Measurements from ENCODE around the gene ANO10. TPM values are rescaled to one million over a fixed set of nuclear protein-coding genes. Genes with fewer than 3 reads are reported as not detected.

Gene ANO10
- total RNA-seq, 4 donors from 2014 or later, result 28.2 to 36.9 (median 31.6) TPM

- no peaks in the 10 kb centered on the region for H3K4me1 ChIP-seq
- TF ChIP-seq CTCF (IDR thresholded peaks at IDR 0.05) (no peak), POLR2A (IDR thresholded peaks at IDR 0.05) (no peak), POLR2AphosphoS5 (IDR thresholded peaks at IDR 0.05) (no peak), EP300 (IDR thresholded peaks at IDR 0.05) (no peak)
- no peaks in the 10 kb centered on the region for H3K36me3 ChIP-seq
- H3K27me3 ChIP-seq, result no peaks in the 10 kb centered on the region
- no peaks in the 10 kb centered on the region for H3K9me3 ChIP-seq
- H3K27ac ChIP-seq, result no peak overlapping the region
- H3K4me3 ChIP-seq, result no peak overlapping the region
- no peak for DNase-seq (ENCODE audit: low spot score in 2 of 2)
- WGBS, result 92% methylated on average over 1 of the region's 1 CpG
These were observed 173.7 kb downstream of the ANO10 start for GRCh38 chr3:43448098-43448497.

- TF ChIP-seq POLR2AphosphoS5 (IDR thresholded peaks at IDR 0.05), result no peak
- no peak for TF ChIP-seq CTCF (IDR thresholded peaks at IDR 0.05)
- TF ChIP-seq POLR2A (IDR thresholded peaks at IDR 0.05), result no peak
- no peak for TF ChIP-seq EP300 (IDR thresholded peaks at IDR 0.05)
- H3K4me3 ChIP-seq, result no peak overlapping the region
These were observed 176.0 kb downstream of the ANO10 start for GRCh38 chr3:43445820-43446219.

DNA sequence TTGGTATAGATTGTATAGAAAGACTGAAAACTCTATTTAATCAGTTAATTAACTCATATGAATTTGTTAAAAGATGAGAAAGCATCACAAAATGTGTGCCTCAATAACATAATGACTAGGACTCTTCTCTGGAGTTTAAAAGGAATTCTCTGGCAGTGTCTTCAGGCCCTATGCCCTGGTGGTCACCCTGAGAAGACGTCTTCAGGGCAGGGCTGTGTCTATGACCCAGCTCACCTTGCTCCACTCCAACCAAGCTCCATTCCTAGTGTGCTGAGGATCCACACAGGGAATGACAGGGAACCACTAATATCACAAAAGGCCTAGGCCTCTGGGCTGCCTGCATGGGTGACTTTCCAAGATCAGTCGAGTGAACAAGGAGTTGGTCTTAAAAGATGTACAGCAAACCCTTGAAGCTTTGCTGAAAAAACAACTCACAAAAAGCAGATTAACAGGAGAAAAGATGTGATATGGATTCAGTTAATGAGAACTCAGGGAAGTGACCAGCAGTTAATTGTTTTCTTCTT lies 178.9 kb downstream of the ANO10 start:
- Histone ChIP-seq H3K4me1 (no peaks in the 10 kb centered on the region), H3K36me3 (no peaks in the 10 kb centered on the region), H3K27me3 (no peaks in the 10 kb centered on the region), H3K4me3 (no peak overlapping the region), H3K9me3 (no peaks in the 10 kb centered on the region), H3K27ac (no peak overlapping the region)
- whole genome bisulfite sequencing, result 97% methylated on average over 2 of the region's 2 CpGs
- DNase-seq (ENCODE audit: low spot score in 2 of 2), result no peak
- TF ChIP-seq CTCF (IDR thresholded peaks at IDR 0.05) (no peak), POLR2A (IDR thresholded peaks at IDR 0.05) (no peak), POLR2AphosphoS5 (IDR thresholded peaks at IDR 0.05) (no peak), EP300 (IDR thresholded peaks at IDR 0.05) (no peak)

More at GRCh38 chr3:43445820-43446219, 176.0 kb downstream of the ANO10 start:
- Histone ChIP-seq H3K36me3 (no peaks in the 10 kb centered on the region), H3K4me1 (no peaks in the 10 kb centered on the region), H3K27me3 (no peaks in the 10 kb centered on the region), H3K9me3 (no peaks in the 10 kb centered on the region), H3K27ac (no peak overlapping the region)
- 75% methylated on average over 4 of the region's 4 CpGs for WGBS
- DNase-seq (ENCODE audit: low spot score in 2 of 2), result no peak

DNA sequence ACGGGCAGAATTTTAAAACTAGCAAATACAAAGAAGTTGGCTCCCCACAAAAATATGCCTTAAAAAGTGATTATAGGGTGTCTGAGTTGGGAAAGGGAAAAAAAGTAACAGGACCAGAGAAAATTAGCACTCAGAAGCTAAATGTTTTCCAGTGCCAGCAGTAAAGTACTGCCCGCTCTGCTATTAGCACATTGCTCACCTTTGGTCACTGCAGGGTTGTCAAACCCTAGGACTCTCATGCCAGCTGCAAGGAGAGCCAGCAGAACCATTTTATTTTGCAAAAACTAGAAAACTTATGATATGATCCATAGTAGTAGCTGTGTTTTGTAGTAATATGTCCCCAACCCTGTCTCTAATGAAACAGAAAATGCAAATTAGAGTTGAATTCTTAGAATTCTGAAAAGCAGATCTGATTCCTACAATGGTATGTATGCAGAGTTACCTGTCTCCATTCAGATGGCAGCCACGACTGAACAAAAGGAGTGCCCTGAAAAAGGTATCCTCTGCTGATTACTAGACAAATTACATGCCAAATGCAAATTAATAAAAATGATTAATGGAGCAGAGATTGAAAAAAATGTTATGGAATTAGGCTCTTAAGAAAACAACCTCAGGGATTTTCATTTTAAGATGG lies 185.2 kb downstream of the ANO10 start:
- no peaks in the 10 kb centered on the region for H3K9me3 ChIP-seq
- DNase-seq (ENCODE audit: low spot score in 2 of 2), result no peak
- H3K27me3 ChIP-seq, result no peaks in the 10 kb centered on the region
- H3K27ac ChIP-seq, result no peak overlapping the region
- no peaks in the 10 kb centered on the region for H3K36me3 ChIP-seq
- TF ChIP-seq EP300 (IDR thresholded peaks at IDR 0.05), result no peak
- no peak for TF ChIP-seq POLR2AphosphoS5 (IDR thresholded peaks at IDR 0.05)
- no peak for TF ChIP-seq POLR2A (IDR thresholded peaks at IDR 0.05)
- no peak for TF ChIP-seq CTCF (IDR thresholded peaks at IDR 0.05)
- no peak overlapping the region for H3K4me3 ChIP-seq
- H3K4me1 ChIP-seq, result no peaks in the 10 kb centered on the region
- WGBS, result 86% methylated on average over 3 of the region's 3 CpGs

DNA sequence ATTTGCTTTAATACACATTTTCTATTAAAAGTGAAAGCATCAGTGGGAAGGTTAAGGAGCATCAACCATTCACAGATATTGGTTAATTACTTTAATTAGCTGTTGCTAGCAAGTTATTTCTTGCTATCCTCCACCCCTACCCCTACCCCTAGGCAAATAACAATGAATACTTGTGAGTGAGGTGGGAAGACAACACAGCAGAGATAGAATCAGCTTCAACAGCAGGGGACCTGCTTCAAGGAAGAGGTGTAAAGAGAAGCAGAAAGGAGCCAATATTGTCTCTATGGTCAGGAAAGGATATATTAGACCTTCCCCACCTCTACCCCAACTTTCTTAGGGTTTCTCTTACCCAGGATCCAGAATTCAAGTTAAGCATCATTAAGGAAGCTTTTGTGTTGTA lies 186.1 kb downstream of the ANO10 start:
- Histone ChIP-seq H3K27ac (no peak overlapping the region), H3K9me3 (no peaks in the 10 kb centered on the region), H3K36me3 (no peaks in the 10 kb centered on the region), H3K4me1 (no peaks in the 10 kb centered on the region), H3K4me3 (no peak overlapping the region), H3K27me3 (no peaks in the 10 kb centered on the region)
- TF ChIP-seq CTCF (IDR thresholded peaks at IDR 0.05), result no peak
- no peak for TF ChIP-seq POLR2A (IDR thresholded peaks at IDR 0.05)
- TF ChIP-seq POLR2AphosphoS5 (IDR thresholded peaks at IDR 0.05), result no peak
- no peak for TF ChIP-seq EP300 (IDR thresholded peaks at IDR 0.05)
- DNase-seq (ENCODE audit: low spot score in 2 of 2), result no peak

Data from suprapubic skin (tissue), 4 donors.